Measurements from ENCODE around the gene MRPS22.

The MRPS22 gene

GRCh38 chr3:139300416-139300815 lies 43.4 kb upstream of the MRPS22 start:
- no peak for TF ChIP-seq CTCF (IDR thresholded peaks at IDR 0.05; ENCODE audit: low read depth, low read length, missing control alignments)
- in situ Hi-C loops (cut with HindIII; ENCODE audit: low sequenced_read_pairs), result loop anchor here (10.0 kb wide), 1 partner anchor 356 kb away; the partner anchor contains the start of genes FOXL2 and FOXL2NB
- DNase-seq (ENCODE audit: low read depth), result no peak
- H3K4me3 ChIP-seq (ENCODE audit: low read depth, low read length), result no peak overlapping the region

- DNase-seq (ENCODE audit: low read depth), result no peak
- TF ChIP-seq CTCF (IDR thresholded peaks at IDR 0.05; ENCODE audit: low read depth, low read length, missing control alignments), result no peak
- in situ Hi-C loops (cut with HindIII; ENCODE audit: low sequenced_read_pairs), result loop anchor here (10.0 kb wide), 1 partner anchor 356 kb away; the partner anchor contains the start of genes FOXL2 and FOXL2NB
- no peak overlapping the region for H3K4me3 ChIP-seq (ENCODE audit: low read depth, low read length)
Observed at GRCh38 chr3:139301183-139301582, 42.6 kb upstream of the MRPS22 start.

- no peak for DNase-seq (ENCODE audit: low read depth)
- in situ Hi-C loops (cut with HindIII; ENCODE audit: low sequenced_read_pairs), result loop anchor here (10.0 kb wide), 1 partner anchor 357 kb away; the partner anchor contains the start of genes FOXL2 and FOXL2NB
- no peak overlapping the region for H3K4me3 ChIP-seq (ENCODE audit: low read depth, low read length)
- TF ChIP-seq CTCF (IDR thresholded peaks at IDR 0.05; ENCODE audit: low read depth, low read length, missing control alignments), result no peak
Observed at GRCh38 chr3:139301654-139302053, 42.2 kb upstream of the MRPS22 start.

GRCh38 chr3:139302084-139302800 lies 41.6 kb upstream of the MRPS22 start:
- no peak for TF ChIP-seq CTCF (IDR thresholded peaks at IDR 0.05; ENCODE audit: low read depth, low read length, missing control alignments)
- in situ Hi-C loops (cut with HindIII; ENCODE audit: low sequenced_read_pairs), result loop anchor here (10.0 kb wide), 1 partner anchor 357 kb away; the partner anchor contains the start of genes FOXL2 and FOXL2NB
- no peak overlapping the region for H3K4me3 ChIP-seq (ENCODE audit: low read depth, low read length)
- DNase-seq (ENCODE audit: low read depth), result peak; percentile 99

DNA sequence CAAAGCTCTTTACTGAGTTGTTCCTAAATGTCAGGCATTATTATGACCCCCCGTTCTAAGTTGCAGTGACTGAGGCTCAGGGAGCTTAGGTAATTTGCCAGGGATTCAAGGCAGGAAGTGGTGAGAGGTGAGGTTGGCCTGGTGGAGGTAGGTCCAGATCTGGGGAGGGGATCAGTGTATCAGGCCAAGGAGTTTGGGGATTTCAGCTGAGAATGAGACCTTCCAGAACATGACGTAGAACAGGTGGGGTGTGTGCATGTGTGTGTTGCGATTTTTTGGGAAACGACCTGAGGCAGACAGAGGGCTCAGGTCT lies 41.1 kb upstream of the MRPS22 start:
- no peak overlapping the region for H3K4me3 ChIP-seq (ENCODE audit: low read depth, low read length)
- no peak for TF ChIP-seq CTCF (IDR thresholded peaks at IDR 0.05; ENCODE audit: low read depth, low read length, missing control alignments)
- in situ Hi-C loops (cut with HindIII; ENCODE audit: low sequenced_read_pairs), result loop anchor here (10.0 kb wide), 1 partner anchor 358 kb away; the partner anchor contains the start of genes FOXL2 and FOXL2NB
- no peak for DNase-seq (ENCODE audit: low read depth)

- in situ Hi-C loops (cut with HindIII; ENCODE audit: low sequenced_read_pairs), result loop anchor here (10.0 kb wide), 1 partner anchor 358 kb away; the partner anchor contains the start of genes FOXL2 and FOXL2NB
- TF ChIP-seq CTCF (IDR thresholded peaks at IDR 0.05; ENCODE audit: low read depth, low read length, missing control alignments), result no peak
- H3K4me3 ChIP-seq (ENCODE audit: low read depth, low read length), result no peak overlapping the region
- no peak for DNase-seq (ENCODE audit: low read depth)
Observed at GRCh38 chr3:139303216-139303615, 40.6 kb upstream of the MRPS22 start.
